Bone marrow (tissue), 2 donors: ENCODE results near the gene PPP1CA.
A peak's percentile ranks its signal among the peaks of the same experiment; 100 is the strongest.
"Not testable (repeated sequence)": the region's sequence is repeated elsewhere in the genome, so short reads cannot be mapped to it uniquely, and the experiment has no call there.

ENCODE experiments used
- DNase-seq, 2 donors: peaks; one replicate each; lab custom pipeline; 2025; lab: John Stamatoyannopoulos, UW

Gene PPP1CA

GRCh38 chr11:67434395-67434881 lies 32.8 kb upstream of the PPP1CA start:
- no peak for DNase-seq

GRCh38 chr11:67433536-67434394 lies 32.1 kb upstream of the PPP1CA start:
- no peak for DNase-seq

DNA sequence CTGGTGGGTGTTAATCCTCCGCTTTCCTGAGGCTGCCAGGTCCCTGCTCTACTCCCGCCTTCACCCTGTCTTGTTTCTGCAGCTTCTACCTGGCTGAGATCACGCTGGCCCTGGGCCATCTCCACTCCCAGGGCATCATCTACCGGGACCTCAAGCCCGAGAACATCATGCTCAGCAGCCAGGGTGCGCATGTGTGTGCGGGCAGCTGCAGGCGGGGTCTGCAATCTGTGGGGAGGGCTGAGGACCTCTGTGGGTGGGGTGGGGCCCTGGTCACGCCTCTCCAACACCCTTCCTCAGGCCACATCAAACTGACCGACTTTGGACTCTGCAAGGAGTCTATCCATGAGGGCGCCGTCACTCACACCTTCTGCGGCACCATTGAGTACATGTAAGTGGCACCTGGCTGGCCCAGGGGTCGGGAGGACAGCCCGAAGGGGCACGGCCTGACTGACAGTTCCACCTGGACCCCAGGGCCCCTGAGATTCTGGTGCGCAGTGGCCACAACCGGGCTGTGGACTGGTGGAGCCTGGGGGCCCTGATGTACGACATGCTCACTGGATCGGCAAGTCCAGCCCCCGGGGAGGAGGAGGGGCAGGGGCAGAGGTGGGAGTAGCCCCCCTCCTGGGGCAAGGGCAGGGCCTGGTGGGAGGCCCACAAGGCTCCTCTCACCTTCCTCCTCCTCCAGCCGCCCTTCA lies 31.1 kb upstream of the PPP1CA start:
- no peak for DNase-seq

DNA sequence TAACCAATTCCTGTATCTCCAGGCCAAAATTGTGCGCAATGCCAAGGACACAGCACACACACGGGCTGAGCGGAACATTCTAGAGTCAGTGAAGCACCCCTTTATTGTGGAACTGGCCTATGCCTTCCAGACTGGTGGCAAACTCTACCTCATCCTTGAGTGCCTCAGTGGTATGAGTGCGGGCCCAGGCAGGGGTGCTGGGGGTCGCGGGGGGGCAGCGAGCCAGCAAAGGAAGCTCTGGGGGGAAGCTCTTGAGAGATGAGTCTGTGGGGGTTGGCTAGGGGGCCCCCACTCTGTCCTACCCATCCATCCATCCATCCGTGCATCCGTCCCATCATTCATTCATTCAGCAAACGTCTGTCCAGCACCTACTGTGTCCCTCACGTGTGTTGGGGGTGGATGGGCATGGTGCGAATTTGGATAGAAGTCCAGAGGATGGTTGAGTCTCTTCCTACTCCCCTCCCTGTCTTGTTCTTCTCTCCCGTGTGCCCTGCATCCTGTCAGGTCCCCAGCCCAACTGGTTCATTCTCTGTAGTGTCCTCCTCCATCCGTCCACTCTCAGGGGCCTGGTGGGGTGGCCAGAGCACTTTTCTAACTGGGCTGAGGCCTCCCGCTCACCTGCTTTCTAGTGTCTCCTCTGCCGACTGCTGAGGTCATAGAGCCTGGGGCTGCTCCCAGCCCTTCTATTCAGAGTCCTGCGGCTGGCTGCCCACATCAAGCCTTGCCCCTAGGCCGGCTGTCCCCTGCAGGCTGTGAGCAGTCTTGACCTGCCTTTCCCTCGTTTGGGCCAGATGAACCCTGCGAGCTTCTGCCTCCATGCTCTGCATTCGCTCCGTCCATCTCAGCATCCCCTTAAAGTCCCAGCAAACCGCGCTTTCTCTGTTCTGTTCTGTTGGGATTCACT lies 29.9 kb upstream of the PPP1CA start:
- DNase-seq, result no peak

GRCh38 chr11:67429722-67430121 lies 28.1 kb upstream of the PPP1CA start:
- DNase-seq, result no peak

DNA sequence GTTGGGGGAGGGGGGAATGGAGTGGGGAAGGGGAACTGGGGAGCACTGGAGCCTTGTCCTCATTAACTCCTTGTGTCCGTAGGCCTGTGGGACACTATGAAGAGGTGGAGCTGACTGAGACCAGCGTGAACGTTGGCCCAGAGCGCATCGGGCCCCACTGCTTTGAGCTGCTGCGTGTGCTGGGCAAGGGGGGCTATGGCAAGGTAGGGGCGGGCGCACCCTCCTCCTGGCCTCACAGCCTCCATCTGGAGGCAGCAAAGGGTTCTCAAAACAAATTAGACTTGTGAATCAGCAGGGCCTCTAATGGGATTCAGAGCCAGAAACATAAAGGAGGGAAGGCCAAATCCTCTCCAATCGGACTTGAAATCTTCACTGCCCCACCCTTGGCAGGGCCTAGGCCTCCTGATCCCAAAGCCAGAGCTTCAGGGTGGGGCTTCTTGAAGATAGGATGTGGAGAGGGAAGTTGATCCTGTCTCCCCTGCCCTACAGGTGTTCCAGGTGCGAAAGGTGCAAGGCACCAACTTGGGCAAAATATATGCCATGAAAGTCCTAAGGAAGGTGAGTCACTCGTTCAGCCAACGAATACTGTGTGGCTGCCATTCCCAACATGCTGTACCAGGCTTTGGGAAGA lies 27.5 kb upstream of the PPP1CA start:
- DNase-seq, result no peak

DNA sequence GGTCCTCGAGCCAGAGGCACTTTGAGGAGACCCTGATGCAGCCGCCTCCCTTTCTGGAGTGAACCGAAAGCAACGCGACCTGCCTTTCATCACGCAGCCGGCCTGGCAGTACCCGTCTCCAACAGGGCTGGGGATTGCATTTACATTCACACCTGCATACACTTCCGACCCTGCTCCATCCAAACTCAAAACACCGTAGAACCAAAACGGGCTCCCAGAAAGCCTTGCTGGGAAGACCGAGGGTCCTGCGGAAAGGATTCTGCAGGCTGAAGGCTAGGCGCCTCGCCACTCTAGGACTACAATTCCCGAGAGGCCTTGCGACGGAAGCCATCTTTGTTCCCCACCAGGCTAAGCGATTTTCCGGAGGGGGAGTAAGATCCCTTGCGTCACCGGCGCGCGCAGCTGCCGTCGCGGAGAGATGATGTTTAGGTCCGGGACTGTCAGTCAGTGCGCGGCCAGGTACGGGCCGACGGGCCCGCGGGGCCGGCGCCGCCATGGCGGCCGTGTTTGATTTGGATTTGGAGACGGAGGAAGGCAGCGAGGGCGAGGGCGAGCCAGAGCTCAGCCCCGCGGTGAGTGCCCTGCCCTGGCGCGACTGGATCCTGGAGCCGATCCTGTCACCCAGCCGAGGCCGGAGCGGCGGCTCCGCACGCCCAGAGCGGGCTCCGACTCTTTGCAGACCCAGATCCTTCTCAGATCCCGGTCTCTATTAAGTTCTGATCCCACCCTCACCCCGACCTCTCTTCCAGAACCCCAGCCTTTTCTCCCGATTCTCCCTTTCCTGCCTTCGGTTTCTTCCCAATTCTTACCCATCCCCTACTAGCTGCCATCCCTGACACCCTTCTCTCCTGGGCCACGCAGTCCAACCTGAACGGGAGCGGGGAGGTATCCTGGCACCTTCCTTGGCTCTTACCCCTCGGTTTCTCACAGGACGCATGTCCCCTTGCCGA lies 26.7 kb upstream of the PPP1CA start, which contains the start of gene RPS6KB2:
RPS6KB2 (plus strand) TSS at position 443 of the 950 bp plus-strand sequence; CDS start at position 495, 52 bp downstream.
- peak; percentile 88 to 96 for DNase-seq

DNA sequence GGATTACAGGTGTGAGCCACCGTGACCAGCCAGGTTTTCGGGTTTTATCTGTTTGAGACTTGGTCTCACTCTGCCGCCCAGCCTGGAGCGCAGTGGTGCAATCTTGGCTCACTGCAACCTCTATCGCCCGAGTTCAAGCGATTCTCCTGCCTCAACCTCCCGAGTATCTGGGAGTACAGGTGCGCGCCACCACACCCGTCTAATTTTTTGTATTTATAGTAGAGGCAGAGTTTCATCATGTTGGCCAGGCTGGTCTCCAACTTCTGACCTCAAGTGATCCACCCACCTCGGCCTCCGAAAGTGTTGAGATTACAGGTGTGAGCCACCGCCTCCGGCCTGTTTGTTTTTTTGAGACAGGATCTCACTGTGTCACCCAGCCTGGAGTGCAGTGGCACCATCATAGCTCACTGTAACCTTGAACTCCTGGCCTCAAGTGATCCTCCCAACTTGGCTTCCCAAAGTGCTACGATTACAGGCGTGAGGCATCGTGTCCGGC lies 25.8 kb upstream of the PPP1CA start:
- DNase-seq, result not testable (repeated sequence)

- no peak for DNase-seq
Measured at GRCh38 chr11:67423891-67424613, 22.4 kb upstream of the PPP1CA start.

DNA sequence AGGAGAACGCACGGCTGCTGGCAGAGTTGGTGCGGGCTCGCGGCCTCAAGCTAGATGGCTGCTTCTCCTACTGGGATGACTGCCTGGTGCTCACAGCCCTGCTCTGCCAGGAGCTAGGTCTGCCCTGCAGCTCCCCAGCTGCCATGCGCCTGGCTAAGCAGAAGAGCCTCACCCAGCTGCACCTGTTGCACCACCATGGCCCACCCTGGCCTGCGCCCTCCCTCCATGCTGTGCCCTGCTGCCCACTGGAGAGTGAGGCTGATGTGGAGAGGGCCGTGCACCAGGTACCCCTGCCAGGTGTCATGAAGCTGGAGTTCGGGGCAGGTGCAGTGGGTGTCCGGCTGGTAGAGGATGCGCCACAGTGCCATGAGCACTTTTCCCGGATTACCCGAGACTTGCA lies 21.8 kb upstream of the PPP1CA start:
- DNase-seq, result no peak

- DNase-seq, result no peak
Measured at GRCh38 chr11:67422891-67423290, 21.2 kb upstream of the PPP1CA start.

GRCh38 chr11:67421430-67422031 lies 19.9 kb upstream of the PPP1CA start:
- no peak for DNase-seq

GRCh38 chr11:67420646-67421429 lies 19.2 kb upstream of the PPP1CA start:
- DNase-seq, result peak; percentile 85 to 91

GRCh38 chr11:67420147-67420645 lies 18.5 kb upstream of the PPP1CA start:
- no peak for DNase-seq

DNA sequence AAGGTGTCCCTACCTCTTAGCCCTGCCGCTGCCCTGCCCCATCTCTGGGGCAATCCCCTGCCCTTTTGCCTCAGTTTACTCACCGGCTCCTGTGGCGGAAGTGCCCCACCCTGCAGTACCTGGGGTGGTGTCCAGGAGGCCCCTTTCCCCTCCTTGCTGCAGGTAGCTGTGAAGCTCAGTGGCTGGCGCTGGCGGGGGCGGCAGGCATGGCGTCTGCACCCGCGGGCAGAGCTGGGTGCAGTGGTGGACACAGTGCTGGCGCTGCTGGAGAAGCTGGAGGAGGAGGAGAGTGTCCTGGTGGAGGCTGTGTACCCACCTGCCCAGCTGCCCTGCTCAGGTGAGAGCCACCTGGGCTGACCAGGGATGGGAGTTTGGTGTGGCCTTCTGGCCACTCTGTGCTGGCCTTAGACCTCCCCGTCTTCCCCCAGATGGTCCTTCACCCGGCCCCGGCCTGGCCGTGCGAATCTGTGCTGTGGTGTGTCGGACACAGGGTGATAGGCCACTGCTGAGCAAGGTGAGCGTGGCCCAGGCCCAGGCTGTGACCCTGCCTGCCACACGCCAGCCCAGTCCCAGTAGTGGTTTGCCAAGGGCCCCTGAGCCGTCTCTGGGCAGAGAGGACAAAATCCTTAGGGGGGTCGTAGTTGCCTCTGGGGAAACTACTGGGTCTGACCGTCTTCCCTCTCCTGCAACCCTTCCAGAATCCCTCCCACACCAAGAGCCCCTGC lies 17.8 kb upstream of the PPP1CA start:
- no peak for DNase-seq

DNA sequence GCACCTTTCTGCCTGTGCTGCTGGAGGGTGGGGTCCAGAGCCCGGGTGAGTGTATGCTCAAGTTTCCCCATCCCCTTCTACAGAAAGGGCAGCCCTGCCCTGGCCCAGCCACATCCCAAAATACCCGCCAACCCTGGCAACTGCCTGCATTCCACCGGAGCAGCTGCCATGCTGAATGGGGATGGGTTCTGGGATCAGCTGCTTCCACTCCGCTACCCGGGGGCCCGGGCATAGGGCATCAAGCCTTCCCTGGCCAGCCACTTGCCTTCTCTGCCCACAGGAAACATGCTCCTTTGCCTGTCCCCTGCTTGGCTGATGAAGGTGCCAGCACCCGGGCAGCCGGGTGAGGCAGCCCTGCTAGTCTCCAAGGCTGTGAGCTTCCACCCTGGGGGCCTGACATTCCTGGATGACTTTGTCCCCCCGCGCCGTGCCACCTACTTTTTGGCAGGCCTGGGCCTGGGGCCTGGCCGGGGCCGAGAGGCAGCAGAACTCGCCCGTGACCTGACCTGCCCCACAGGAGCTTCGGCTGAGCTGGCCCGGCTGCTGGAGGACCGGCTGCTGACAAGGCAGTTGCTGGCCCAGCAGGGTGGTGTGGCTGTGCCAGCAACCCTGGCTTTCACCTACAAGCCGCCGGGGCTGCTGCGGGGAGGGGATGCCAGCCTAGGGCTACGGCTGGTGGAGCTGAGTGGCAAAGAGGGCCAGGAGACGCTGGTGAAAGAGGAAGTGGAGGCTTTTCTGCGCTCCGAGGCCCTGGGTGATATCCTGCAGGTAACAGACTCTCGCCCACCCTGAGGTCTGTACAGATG lies 17.0 kb upstream of the PPP1CA start:
- peak in 1 of 2 donors; percentile 32 for DNase-seq
